IMR-90 (cell line): ENCODE data around the gene CPTP. TPM values are rescaled to one million over a fixed set of nuclear protein-coding genes. Genes with fewer than 3 reads are reported as not detected.

Source experiments
- ATAC-seq: fragments of 200-7000 bp; cut with Tn5 transposase; 2 replicates; pipeline ENCODE4 v1.9.1; 2020; ENCODE audit warnings: low read depth, mild to moderate bottlenecking, moderate library complexity
- BruUV-seq: library from RNA; stranded (reverse); fragments of 400-500 nt; replicated peaks from 2 replicates; lab custom pipeline; 2021; lab: Mats Ljungman, UMichigan
- CTCF ChIA-PET: fragments of 300-600 bp; formaldehyde crosslinking; extraction: SDS; loops from one replicate; lab custom pipeline; 2021; ENCODE audit warnings: antibody characterized with exemption; lab: Yijun Ruan, JAX
- POLR2A ChIA-PET: fragments of 300-600 bp; sonication (Branson Sonifier 250); formaldehyde crosslinking; loops from one replicate; lab custom pipeline; 2022; ENCODE audit warnings: antibody characterized with exemption; ENCODE audit not compliant: unreplicated experiment; lab: Charles Lee
- DNase-seq: peaks from one replicate; pipeline ENCODE4 v3.0.0; 2013
- H2AFZ ChIP-seq: replicated peaks from 2 replicates; pipeline ENCODE3; 2013; ENCODE audit warnings: low read length, mild to moderate bottlenecking; ENCODE audit not compliant: poor library complexity
- H2AK5ac ChIP-seq: 2 replicates; pipeline ENCODE4 v1.6.1; 2013; ENCODE audit warnings: low read depth, low read length, inconsistent platforms
- H2AK9ac ChIP-seq: replicated peaks from 2 replicates; pipeline ENCODE3; 2013; ENCODE audit warnings: mild to moderate bottlenecking, low read depth, low read length, moderate library complexity; ENCODE audit not compliant: poor library complexity
- H2BK120ac ChIP-seq: 2 replicates; pipeline ENCODE4 v1.6.1; 2013; ENCODE audit warnings: low read depth, low read length, inconsistent platforms
- H2BK15ac ChIP-seq: 3 replicates; pipeline ENCODE4 v1.6.1; 2013; ENCODE audit warnings: low read depth, low read length, inconsistent platforms
- H2BK20ac ChIP-seq: 2 replicates; pipeline ENCODE4 v1.6.1; 2013; ENCODE audit warnings: low read depth, mild to moderate bottlenecking, inconsistent platforms, low read length, moderate library complexity
- H2BK5ac ChIP-seq: 2 replicates; pipeline ENCODE4 v1.6.1; 2013; ENCODE audit warnings: mild to moderate bottlenecking, low read depth, low read length, inconsistent platforms; ENCODE audit not compliant: poor library complexity, severe bottlenecking
- H3K14ac ChIP-seq: replicated peaks from 2 replicates; pipeline ENCODE4 v1.6.1; 2013; ENCODE audit warnings: low read depth, low read length, inconsistent platforms
- H3K18ac ChIP-seq: 2 replicates; pipeline ENCODE4 v1.6.1; 2013; ENCODE audit warnings: low read depth, low read length, control low read depth
- H3K23ac ChIP-seq: 2 replicates; pipeline ENCODE4 v1.6.1; 2013; ENCODE audit warnings: low read depth, low read length, inconsistent platforms
- H3K27ac ChIP-seq: 2 replicates; pipeline ENCODE4 v1.5.1; 2013; ENCODE audit warnings: mild to moderate bottlenecking, control low read depth, low read length; ENCODE audit not compliant: insufficient read depth
- H3K27me3 ChIP-seq: 2 replicates; pipeline ENCODE4 v1.6.1; 2013; ENCODE audit warnings: low read length; ENCODE audit not compliant: control insufficient read depth, insufficient read depth
- H3K36me3 ChIP-seq: 2 replicates; pipeline ENCODE4 v1.6.1; 2013; ENCODE audit warnings: low read length, mixed read lengths; ENCODE audit not compliant: control insufficient read depth, insufficient read depth
- H3K4ac ChIP-seq: 2 replicates; pipeline ENCODE4 v1.6.1; 2013; ENCODE audit warnings: low read depth, low read length, inconsistent platforms
- H3K4me1 ChIP-seq: 2 replicates; pipeline ENCODE4 v1.6.1; 2013; ENCODE audit warnings: low read length, mixed read lengths; ENCODE audit not compliant: control insufficient read depth, insufficient read depth
- H3K4me2 ChIP-seq: 2 replicates; pipeline ENCODE4 v1.6.1; 2013; ENCODE audit warnings: low read depth, mild to moderate bottlenecking, control low read depth, low read length, moderate library complexity
- H3K4me3 ChIP-seq: 2 replicates; pipeline ENCODE4 v1.5.1; 2013; ENCODE audit warnings: low read depth, mild to moderate bottlenecking, control low read depth, low read length, moderate library complexity; ENCODE audit not compliant: insufficient read depth
- H3K56ac ChIP-seq: 2 replicates; pipeline ENCODE4 v1.6.1; 2013; ENCODE audit warnings: low read length, inconsistent platforms; ENCODE audit not compliant: insufficient read depth; ENCODE audit errors: extremely low read depth
- H3K79me1 ChIP-seq, 2 experiments: 2 replicates each; pipeline ENCODE4 v1.6.1; 2013; ENCODE audit warnings: low read length in 2 of 2, inconsistent platforms in 1 of 2, low read depth in 1 of 2
- H3K9ac ChIP-seq: 2 replicates; pipeline ENCODE4 v1.6.1; 2013; ENCODE audit warnings: low read depth, low read length, control low read depth
- H3K9me1 ChIP-seq: 2 replicates; pipeline ENCODE4 v1.6.1; 2013; ENCODE audit warnings: low read length, inconsistent platforms; ENCODE audit not compliant: insufficient read depth
- H3K9me3 ChIP-seq: 2 replicates; pipeline ENCODE4 v1.6.1; 2013; ENCODE audit warnings: low read length; ENCODE audit not compliant: control insufficient read depth, insufficient read depth
- H4K20me1 ChIP-seq: 2 replicates; pipeline ENCODE4 v1.6.1; 2013; ENCODE audit warnings: low read length, inconsistent platforms; ENCODE audit not compliant: insufficient read depth
- H4K5ac ChIP-seq: 2 replicates; pipeline ENCODE4 v1.6.1; 2013; ENCODE audit warnings: mild to moderate bottlenecking, low read depth, low read length, control low read depth
- H4K8ac ChIP-seq, 2 experiments: 2 replicates each; pipeline ENCODE4 v1.6.1; 2013; ENCODE audit warnings: low read depth in 2 of 2, low read length in 2 of 2, control low read depth in 1 of 2, inconsistent platforms in 1 of 2
- H4K91ac ChIP-seq: 2 replicates; pipeline ENCODE4 v1.6.1; 2013; ENCODE audit warnings: low read depth, low read length, inconsistent platforms; ENCODE audit not compliant: insufficient read depth
- BHLHE40 ChIP-seq: fragments of 150-350 bp; IDR thresholded peaks from 2 replicates; pipeline ENCODE4 v1.6.1; 2016; ENCODE audit warnings: mild to moderate bottlenecking, low read depth, low read length
- WGBS, 2 experiments: methylation state at CpG; one replicate each; pipeline versions ENCODE4 v1.1.5 to v1.1.7; 2013; ENCODE audit warnings: missing lambda C conversion rate in 2 of 2; ENCODE audit not compliant: insufficient read length in 1 of 2; ENCODE audit errors: extremely low coverage in 2 of 2; 5-methylcytosine and 5-hydroxymethylcytosine counted together
- dilution Hi-C: fragments of 300-500 bp; cut with HindIII; formaldehyde crosslinking; loops from one replicate; pipeline ENCODE4 v1.14.3; 2018; ENCODE audit warnings: low sequenced_read_pairs; ENCODE audit not compliant: unreplicated experiment
- in situ Hi-C: fragments of 300-500 bp; cut with MboI; formaldehyde crosslinking; loops from 3 replicates; pipeline ENCODE4 v1.14.3; 2019; ENCODE audit warnings: low sequenced_read_pairs, inconsistent platforms, mixed read lengths
- intact Hi-C: fragments of 100-400 bp; cut with micrococcal nuclease; formaldehyde crosslinking; loops from 2 replicates; pipeline ENCODE4 v1.10.0; 2022
- polyA plus RNA-seq, 3 experiments: library from polyadenylated mRNA; depleted of rRNA; stranded (reverse); fragments of >200 nt; gene quantifications; 2 replicates each; pipeline ENCODE4 v1.2.3, GENCODE V29; 2012; ENCODE audit warnings: low replicate concordance in 1 of 3
- total RNA-seq: library from RNA; depleted of rRNA; stranded (reverse); fragments of >200 nt; gene quantifications from 2 replicates; pipeline ENCODE4 v1.2.3, GENCODE V29; 2012

CPTP gene
- total and polyA plus RNA-seq, 2 of the 4 experiments (the other 2 are of a cell fraction) = 2.7 to 12.1 TPM

- ATAC-seq (no peak), DNase-seq (no peak)
- 90% methylated on average over 12 of the region's 15 CpGs; no CpG with 5 or more reads in 1 of the 2 experiments for WGBS, 2 experiments
Observed at GRCh38 chr1:1328254-1328653, 3.7 kb downstream of the CPTP start.

More at GRCh38 chr1:1328254-1328653, 3.7 kb downstream of the CPTP start:
- Histone ChIP-seq H3K4me2 (no peak overlapping the region), H4K8ac (no peak overlapping the region), H4K5ac (no peak overlapping the region), H3K4me1 (peaks cover 5% of the 10 kb centered on the region; the same call in 1 of the 2 replicates), H2BK15ac (no peak overlapping the region), H2BK120ac (no peak overlapping the region), H2AK5ac (no peak overlapping the region), H2AK9ac (no peak overlapping the region), H3K9ac (no peak overlapping the region), H3K27ac (no peak overlapping the region), H3K79me1 (peaks cover 7 to 34% of the 10 kb centered on the region in 2 experiments; a peak in 2 of 4 replicates), H3K9me1 (peaks cover 9% of the 10 kb centered on the region), H2AFZ (no peak overlapping the region), H4K20me1 (peaks cover 29% of the 10 kb centered on the region), H4K91ac (no peak overlapping the region), H2BK5ac (no peak overlapping the region), H3K27me3 (no peaks in the 10 kb centered on the region), H3K14ac (no peak overlapping the region), H3K4ac (no peak overlapping the region), H3K56ac (no peak overlapping the region), H2BK20ac (no peak overlapping the region), H3K18ac (no peak overlapping the region), H3K4me3 (no peak overlapping the region), H3K36me3 (peaks cover 3% of the 10 kb centered on the region), H3K23ac (no peak overlapping the region), H3K9me3 (no peaks in the 10 kb centered on the region)
- ChIA-PET POLR2A (no interaction called here), CTCF (no interaction called here)
- intact Hi-C loops = no loop called here
- TF ChIP-seq BHLHE40 = no peak
- BruUV-seq = no TSS peak
- dilution Hi-C loops = no loop called here
- in situ Hi-C loops = no loop called here
